Stomach (tissue), 4 donors: Measurements from ENCODE around the gene SORCS2.

Source experiments
- CTCF ChIP-seq, 7 experiments: fragments of 450-650 bp in 4 of 7; fragments of 200-600 bp in 3 of 7; sonication (generic) in 3 of 7; IDR thresholded peaks; one replicate each; pipeline ENCODE4 v1.5.1; 2016 to 2019; ENCODE audit warnings: antibody characterized with exemption in 7 of 7, control low read depth in 2 of 7, mild to moderate bottlenecking in 1 of 7
- POLR2A ChIP-seq, 4 donors: fragments of 450-650 bp; IDR thresholded peaks; one replicate each; pipeline ENCODE4 v1.6.1; 2016; ENCODE audit warnings: antibody characterized with exemption in 4 of 4, control low read depth in 2 of 4, mild to moderate bottlenecking in 1 of 4, moderate library complexity in 1 of 4

DNA sequence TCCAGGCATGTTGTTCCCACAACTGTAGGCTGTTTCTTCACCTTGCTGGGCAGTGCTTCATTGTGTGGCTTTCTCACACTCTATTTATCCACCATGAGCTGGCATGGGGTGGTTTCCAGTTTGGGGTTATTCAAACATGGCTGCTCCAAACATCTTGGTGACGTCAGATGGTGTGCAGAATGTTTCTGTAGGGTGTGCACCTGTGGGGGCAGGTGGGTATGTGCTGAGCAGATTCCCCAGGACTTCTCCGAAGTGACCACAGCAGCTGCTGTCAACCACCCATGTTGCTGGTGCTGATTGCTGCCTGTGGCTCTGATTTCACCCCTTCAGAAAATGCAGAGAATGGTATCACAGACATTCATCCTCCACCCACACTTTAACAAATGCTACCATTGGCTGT is 247.4 kb downstream of the SORCS2 start:
- TF ChIP-seq CTCF (IDR thresholded peaks at IDR 0.05) (no peak), POLR2A (IDR thresholded peaks at IDR 0.05) (no peak)
